DND-41 (cell line): Measurements from ENCODE around the gene PRG2.

Source experiments
- EZH2 ChIP-seq: IDR thresholded peaks from 3 replicates; pipeline ENCODE4 v1.6.1; 2012; ENCODE audit warnings: borderline replicate concordance, low read depth, mild to moderate bottlenecking, moderate library complexity, low read length, inconsistent platforms; ENCODE audit not compliant: severe bottlenecking
- TF ChIP-seq, protein P1 (sequence below): IDR thresholded peaks from 2 replicates; pipeline ENCODE4 v1.5.1; 2012; ENCODE audit warnings: borderline replicate concordance, low read length, moderate library complexity, mild to moderate bottlenecking; ENCODE audit not compliant: poor library complexity, severe bottlenecking; ENCODE audit errors: extremely low read depth

DNA sequence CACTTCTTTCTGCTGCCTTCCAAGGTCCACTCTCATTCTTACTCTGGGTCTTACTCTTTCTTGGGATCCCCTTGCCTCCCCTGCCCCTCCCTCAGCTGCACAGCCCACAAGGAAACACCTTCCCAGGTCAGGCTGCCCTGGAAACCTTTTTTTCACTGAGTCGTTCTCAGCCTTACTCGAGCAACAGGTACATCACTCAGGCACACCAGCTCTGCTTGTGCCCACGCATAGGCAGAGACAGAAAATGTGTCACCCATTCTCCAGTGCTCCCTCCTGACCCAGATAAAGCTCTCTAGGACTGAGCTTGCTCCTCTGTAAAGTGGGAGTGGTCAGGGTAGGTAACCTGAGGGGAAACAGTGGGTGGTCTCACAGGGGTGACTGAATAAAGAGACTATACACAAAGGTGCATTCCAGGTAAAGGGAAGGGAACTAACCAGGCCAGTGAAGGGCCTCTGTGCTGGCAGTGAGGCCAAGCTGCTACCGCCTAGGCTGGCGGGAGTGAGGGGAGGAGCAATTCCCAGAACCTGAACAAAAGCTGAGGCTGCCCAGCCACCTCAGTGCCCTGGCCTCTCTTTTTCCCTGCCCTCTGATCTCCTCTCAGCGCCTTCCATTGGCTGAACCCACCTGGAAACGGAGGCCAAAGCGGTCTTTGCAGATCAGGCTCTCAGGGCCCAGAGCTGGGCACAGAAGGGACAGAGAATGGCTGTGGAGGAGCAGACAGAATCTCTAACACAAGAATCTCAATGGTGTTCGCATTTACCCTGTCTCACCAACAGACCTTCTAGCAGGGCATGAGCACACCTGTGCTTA lies 25.4 kb downstream of the PRG2 start:
- TF ChIP-seq, protein P1, sequence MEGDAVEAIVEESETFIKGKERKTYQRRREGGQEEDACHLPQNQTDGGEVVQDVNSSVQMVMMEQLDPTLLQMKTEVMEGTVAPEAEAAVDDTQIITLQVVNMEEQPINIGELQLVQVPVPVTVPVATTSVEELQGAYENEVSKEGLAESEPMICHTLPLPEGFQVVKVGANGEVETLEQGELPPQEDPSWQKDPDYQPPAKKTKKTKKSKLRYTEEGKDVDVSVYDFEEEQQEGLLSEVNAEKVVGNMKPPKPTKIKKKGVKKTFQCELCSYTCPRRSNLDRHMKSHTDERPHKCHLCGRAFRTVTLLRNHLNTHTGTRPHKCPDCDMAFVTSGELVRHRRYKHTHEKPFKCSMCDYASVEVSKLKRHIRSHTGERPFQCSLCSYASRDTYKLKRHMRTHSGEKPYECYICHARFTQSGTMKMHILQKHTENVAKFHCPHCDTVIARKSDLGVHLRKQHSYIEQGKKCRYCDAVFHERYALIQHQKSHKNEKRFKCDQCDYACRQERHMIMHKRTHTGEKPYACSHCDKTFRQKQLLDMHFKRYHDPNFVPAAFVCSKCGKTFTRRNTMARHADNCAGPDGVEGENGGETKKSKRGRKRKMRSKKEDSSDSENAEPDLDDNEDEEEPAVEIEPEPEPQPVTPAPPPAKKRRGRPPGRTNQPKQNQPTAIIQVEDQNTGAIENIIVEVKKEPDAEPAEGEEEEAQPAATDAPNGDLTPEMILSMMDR: no peak
- no peak for TF ChIP-seq EZH2
